ENCODE results near the gene ADD3.
A peak's percentile ranks its signal among the peaks of the same experiment; 100 is the strongest.

The ADD3 gene

GRCh38 chr10:110081911-110082310 is 74.1 kb downstream of the ADD3 start:
- TF ChIP-seq, protein P1, sequence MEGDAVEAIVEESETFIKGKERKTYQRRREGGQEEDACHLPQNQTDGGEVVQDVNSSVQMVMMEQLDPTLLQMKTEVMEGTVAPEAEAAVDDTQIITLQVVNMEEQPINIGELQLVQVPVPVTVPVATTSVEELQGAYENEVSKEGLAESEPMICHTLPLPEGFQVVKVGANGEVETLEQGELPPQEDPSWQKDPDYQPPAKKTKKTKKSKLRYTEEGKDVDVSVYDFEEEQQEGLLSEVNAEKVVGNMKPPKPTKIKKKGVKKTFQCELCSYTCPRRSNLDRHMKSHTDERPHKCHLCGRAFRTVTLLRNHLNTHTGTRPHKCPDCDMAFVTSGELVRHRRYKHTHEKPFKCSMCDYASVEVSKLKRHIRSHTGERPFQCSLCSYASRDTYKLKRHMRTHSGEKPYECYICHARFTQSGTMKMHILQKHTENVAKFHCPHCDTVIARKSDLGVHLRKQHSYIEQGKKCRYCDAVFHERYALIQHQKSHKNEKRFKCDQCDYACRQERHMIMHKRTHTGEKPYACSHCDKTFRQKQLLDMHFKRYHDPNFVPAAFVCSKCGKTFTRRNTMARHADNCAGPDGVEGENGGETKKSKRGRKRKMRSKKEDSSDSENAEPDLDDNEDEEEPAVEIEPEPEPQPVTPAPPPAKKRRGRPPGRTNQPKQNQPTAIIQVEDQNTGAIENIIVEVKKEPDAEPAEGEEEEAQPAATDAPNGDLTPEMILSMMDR (conservative IDR thresholded peaks at IDR 0.05; ENCODE audit: control insufficient read depth, insufficient read depth, low read depth, low read length): no peak
- peak; percentile 60 for DNase-seq (ENCODE audit: low read depth)
- no peak overlapping the region for H3K4me3 ChIP-seq (ENCODE audit: control insufficient read depth, low read depth, low read length)

GRCh38 chr10:110083884-110084283 is 76.1 kb downstream of the ADD3 start:
- DNase-seq (ENCODE audit: low read depth): peak; percentile 33
- TF ChIP-seq, protein P1 (conservative IDR thresholded peaks at IDR 0.05; ENCODE audit: control insufficient read depth, insufficient read depth, low read depth, low read length): no peak
- H3K4me3 ChIP-seq (ENCODE audit: control insufficient read depth, low read depth, low read length): no peak overlapping the region

DNA sequence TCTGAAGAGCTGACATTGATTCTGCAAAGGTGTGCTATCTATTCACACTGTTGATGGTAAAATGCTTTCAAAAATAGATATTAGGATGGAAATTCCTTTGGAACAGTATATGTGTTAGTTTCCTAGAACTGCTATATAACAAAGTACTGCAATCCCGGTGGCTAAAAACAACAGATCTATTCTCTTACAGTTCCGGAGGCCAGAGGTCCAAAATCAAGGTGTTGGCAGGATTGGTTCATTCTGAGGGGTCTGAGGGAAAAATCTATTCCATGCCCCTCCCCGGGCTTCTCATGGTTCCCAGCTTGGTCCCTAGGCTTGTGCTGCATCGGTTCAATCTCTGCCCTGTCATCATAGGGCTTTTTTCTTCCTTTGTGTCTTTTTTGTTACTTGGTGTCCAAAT is 79.9 kb downstream of the ADD3 start:
- H3K4me3 ChIP-seq (ENCODE audit: control insufficient read depth, low read depth, low read length): no peak overlapping the region
- TF ChIP-seq, protein P1 (conservative IDR thresholded peaks at IDR 0.05; ENCODE audit: control insufficient read depth, insufficient read depth, low read depth, low read length): no peak
- no peak for DNase-seq (ENCODE audit: low read depth)

DNA sequence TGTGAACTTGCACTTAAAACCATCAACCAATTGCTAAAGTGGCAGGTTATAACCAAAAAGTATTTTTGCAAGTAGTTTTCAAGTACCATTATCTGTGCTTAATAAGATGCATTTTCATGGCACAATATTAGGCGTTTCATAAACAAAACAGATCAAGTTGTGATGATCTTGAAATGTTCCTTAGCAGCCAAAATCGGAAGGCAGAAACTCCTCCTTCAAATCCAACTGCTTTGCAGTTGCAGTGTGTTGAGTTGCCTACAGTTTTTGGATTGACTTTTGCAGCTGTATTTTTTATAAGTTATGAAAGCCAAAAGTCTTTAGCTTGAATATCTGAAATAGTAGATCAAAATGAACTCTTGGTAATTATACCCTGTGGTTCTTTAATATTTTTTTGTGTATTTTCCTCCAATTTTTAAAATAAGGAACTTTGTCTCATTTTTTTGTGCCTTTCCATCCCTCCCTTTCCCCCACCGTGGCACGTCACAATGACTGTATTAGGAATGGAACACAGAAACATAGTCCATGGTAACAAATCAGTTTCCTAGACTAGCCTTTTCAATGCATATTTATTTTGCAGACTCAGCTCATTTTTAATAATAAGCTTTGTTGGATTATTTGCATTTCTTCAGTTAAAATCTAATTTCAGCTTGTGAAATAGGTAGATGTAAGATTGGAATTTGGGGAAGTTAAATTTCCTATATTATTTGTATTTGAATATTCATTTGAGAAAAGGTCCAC is 80.8 kb downstream of the ADD3 start:
- no peak for DNase-seq (ENCODE audit: low read depth)
- TF ChIP-seq, protein P1 (conservative IDR thresholded peaks at IDR 0.05; ENCODE audit: control insufficient read depth, insufficient read depth, low read depth, low read length): no peak
- H3K4me3 ChIP-seq (ENCODE audit: control insufficient read depth, low read depth, low read length): no peak overlapping the region

DNA sequence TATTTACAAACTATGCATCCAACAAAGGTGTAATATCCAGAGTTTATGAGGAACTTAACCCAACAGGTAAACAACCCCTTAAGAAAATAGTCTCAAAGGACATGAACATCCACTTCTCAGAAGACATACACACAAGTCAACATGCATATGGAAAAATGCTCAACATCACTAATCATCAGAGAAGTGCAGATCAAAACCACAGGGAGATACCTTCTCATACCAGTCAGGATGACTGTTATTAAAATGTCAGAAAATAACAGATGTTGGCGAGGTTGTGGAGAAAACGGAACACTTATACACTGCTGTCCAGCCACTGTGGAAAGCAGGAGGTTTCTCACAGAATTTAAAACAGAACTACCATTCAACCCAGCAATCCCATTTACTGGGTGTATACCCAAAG is 84.0 kb downstream of the ADD3 start:
- TF ChIP-seq, protein P1 (conservative IDR thresholded peaks at IDR 0.05; ENCODE audit: control insufficient read depth, insufficient read depth, low read depth, low read length): no peak
- DNase-seq (ENCODE audit: low read depth): no peak
- H3K4me3 ChIP-seq (ENCODE audit: control insufficient read depth, low read depth, low read length): no peak overlapping the region

DNA sequence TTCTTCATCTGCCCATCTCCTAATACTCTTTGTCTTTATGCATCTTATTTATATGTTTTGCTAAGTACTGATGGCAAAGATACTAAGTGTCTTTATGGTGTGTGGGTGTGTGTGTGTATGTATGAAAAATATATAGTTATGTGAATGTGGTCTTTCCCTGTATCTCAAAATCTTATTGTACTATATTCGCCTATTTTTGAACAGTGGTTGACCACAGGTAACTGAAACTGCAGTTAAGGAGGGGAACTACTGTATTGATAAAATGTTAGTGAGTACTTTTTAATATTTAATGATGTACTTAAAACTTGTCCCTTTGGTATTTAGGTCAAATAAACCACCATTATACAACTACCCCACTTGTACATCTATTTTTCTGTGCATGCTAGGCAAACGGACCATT is 85.9 kb downstream of the ADD3 start:
- DNase-seq (ENCODE audit: low read depth): no peak
- H3K4me3 ChIP-seq (ENCODE audit: control insufficient read depth, low read depth, low read length): no peak overlapping the region
- TF ChIP-seq, protein P1 (conservative IDR thresholded peaks at IDR 0.05; ENCODE audit: control insufficient read depth, insufficient read depth, low read depth, low read length): no peak

Data from fibroblast of mammary gland (primary cell).